GM19324 (cell line): ENCODE results near the gene ENTREP3.
"Not testable (repeated sequence)": the region's sequence is repeated elsewhere in the genome, so short reads cannot be mapped to it uniquely, and the experiment has no call there.

ENCODE experiments used
- ATAC-seq: cut with Tn5 transposase; IDR thresholded peaks from one replicate; pipeline ENCODE4 v1.9.1; 2021; ENCODE audit warnings: mild to moderate bottlenecking, moderate library complexity; ENCODE audit not compliant: unreplicated experiment, low FRiP score

Gene ENTREP3

GRCh38 chr1:155255243-155256007 is at the start of gene ENTREP3:
Gene ENTREP3 (minus strand): TSS chr1:155255483. CDS start chr1:155254877, 606 bp downstream.
- peak; percentile 50 for ATAC-seq

GRCh38 chr1:155304558-155305063 is 49.3 kb upstream of the ENTREP3 start:
- ATAC-seq: no peak

- no peak for ATAC-seq
Observed at GRCh38 chr1:155301342-155301841, 46.1 kb upstream of the ENTREP3 start, which contains the start of gene PKLR. Gene PKLR (minus strand): TSS chr1:155301438. CDS start chr1:155301395, 43 bp downstream.

GRCh38 chr1:155300553-155301329 is 45.5 kb upstream of the ENTREP3 start:
- ATAC-seq: no peak

- no peak for ATAC-seq
Observed at GRCh38 chr1:155300024-155300423, 44.7 kb upstream of the ENTREP3 start.

GRCh38 chr1:155297384-155297783 is 42.1 kb upstream of the ENTREP3 start:
- no peak for ATAC-seq

GRCh38 chr1:155296661-155297060 is 41.4 kb upstream of the ENTREP3 start:
- no peak for ATAC-seq

- ATAC-seq: no peak
Observed at GRCh38 chr1:155295942-155296267, 40.6 kb upstream of the ENTREP3 start.

GRCh38 chr1:155295183-155295941 is 40.1 kb upstream of the ENTREP3 start:
- ATAC-seq: no peak

- no peak for ATAC-seq
Observed at GRCh38 chr1:155294520-155295182, 39.4 kb upstream of the ENTREP3 start.

GRCh38 chr1:155293086-155293749 is 37.9 kb upstream of the ENTREP3 start:
- ATAC-seq: no peak

- ATAC-seq: not testable (repeated sequence)
Observed at GRCh38 chr1:155291006-155291405, 35.7 kb upstream of the ENTREP3 start.

- no peak for ATAC-seq
Observed at GRCh38 chr1:155287987-155288543, 32.8 kb upstream of the ENTREP3 start.

GRCh38 chr1:155286544-155286943 is 31.3 kb upstream of the ENTREP3 start:
- ATAC-seq: no peak

- ATAC-seq: no peak
Observed at GRCh38 chr1:155285631-155286044, 30.4 kb upstream of the ENTREP3 start.

GRCh38 chr1:155285063-155285462 is 29.8 kb upstream of the ENTREP3 start:
- ATAC-seq: no peak

GRCh38 chr1:155284476-155284875 is 29.2 kb upstream of the ENTREP3 start:
- no peak for ATAC-seq

GRCh38 chr1:155282488-155283091 is 27.3 kb upstream of the ENTREP3 start:
- ATAC-seq: no peak

GRCh38 chr1:155279268-155279667 is 24.0 kb upstream of the ENTREP3 start:
- ATAC-seq: no peak
